Measurements from ENCODE around the gene ADGRE2.

DNA sequence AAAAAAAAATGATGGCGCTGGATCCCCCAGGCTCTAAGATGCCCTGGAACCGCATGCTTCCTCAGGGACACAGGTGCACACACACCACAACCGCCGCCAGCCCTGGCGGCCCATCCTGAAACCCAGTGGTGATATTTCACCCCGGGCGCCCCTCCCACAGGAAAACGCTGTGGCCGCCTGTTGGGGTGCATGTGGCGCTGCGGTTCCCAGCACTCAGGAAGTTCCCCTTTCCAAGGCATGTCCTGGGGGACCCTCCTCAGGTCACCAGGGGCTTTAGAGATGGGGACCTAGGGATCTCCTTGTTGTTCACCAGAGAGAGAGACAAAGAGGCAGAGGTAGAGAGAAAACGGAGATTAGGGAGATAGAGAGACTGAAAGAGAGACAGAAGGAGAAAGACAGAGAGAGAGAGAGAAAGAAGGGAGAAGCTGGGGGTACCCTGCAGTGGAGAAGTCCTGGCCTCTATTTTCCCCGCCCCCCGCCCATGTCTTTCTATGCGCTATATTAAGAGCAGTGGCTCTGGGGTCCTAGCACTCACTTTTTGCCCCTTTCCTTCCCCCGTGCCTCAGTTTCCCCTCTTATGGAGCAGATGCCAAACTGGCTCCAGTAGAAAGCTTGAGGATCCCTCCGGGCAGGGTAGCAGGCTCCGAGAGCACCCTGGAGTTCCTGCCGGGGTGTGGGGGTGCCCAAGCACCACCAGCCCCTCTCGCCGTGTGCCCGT is 2.3 kb downstream of the ADGRE2 start:
- TF ChIP-seq POLR2A (IDR thresholded peaks at IDR 0.05) (no peak), POLR2AphosphoS5 (IDR thresholded peaks at IDR 0.05; ENCODE audit: insufficient read depth in 1 of 2, low read depth in 1 of 2) (no peak)
- TF ChIP-seq, protein P1, sequence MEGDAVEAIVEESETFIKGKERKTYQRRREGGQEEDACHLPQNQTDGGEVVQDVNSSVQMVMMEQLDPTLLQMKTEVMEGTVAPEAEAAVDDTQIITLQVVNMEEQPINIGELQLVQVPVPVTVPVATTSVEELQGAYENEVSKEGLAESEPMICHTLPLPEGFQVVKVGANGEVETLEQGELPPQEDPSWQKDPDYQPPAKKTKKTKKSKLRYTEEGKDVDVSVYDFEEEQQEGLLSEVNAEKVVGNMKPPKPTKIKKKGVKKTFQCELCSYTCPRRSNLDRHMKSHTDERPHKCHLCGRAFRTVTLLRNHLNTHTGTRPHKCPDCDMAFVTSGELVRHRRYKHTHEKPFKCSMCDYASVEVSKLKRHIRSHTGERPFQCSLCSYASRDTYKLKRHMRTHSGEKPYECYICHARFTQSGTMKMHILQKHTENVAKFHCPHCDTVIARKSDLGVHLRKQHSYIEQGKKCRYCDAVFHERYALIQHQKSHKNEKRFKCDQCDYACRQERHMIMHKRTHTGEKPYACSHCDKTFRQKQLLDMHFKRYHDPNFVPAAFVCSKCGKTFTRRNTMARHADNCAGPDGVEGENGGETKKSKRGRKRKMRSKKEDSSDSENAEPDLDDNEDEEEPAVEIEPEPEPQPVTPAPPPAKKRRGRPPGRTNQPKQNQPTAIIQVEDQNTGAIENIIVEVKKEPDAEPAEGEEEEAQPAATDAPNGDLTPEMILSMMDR (IDR thresholded peaks at IDR 0.05), result no peak

All from vagina (tissue), 2 donors.